H9 (cell line): ENCODE data around the gene ECEL1. TPM values are rescaled to one million over a fixed set of nuclear protein-coding genes. Genes with fewer than 3 reads are reported as not detected.

Source experiments
- DNase-seq: peaks from one replicate; pipeline ENCODE4 v3.0.0-alpha.2; 2017
- H2AFZ ChIP-seq: one replicate; pipeline ENCODE4 v1.6.1; 2013; ENCODE audit warnings: mild to moderate bottlenecking, low read length, control low read depth, moderate library complexity
- H2AK5ac ChIP-seq: 2 replicates; pipeline ENCODE4 v1.6.1; 2013; ENCODE audit warnings: low read length, control low read depth, mixed read lengths; ENCODE audit not compliant: insufficient read length
- H2BK120ac ChIP-seq: one replicate; pipeline ENCODE4 v1.6.1; 2013; ENCODE audit warnings: low read depth, mild to moderate bottlenecking, low read length, control low read depth, inconsistent platforms; ENCODE audit not compliant: poor library complexity, severe bottlenecking
- H2BK12ac ChIP-seq: 2 replicates; pipeline ENCODE4 v1.6.1; 2013; ENCODE audit warnings: low read length, control low read depth, mixed read lengths, low read depth; ENCODE audit not compliant: insufficient read length
- H2BK15ac ChIP-seq: 2 replicates; pipeline ENCODE4 v1.6.1; 2013; ENCODE audit warnings: low read depth, low read length, control low read depth
- H2BK20ac ChIP-seq: one replicate; pipeline ENCODE4 v1.6.1; 2013; ENCODE audit warnings: low read depth, mild to moderate bottlenecking, low read length, control low read depth, inconsistent platforms; ENCODE audit not compliant: poor library complexity, severe bottlenecking
- H2BK5ac ChIP-seq: 2 replicates; pipeline ENCODE4 v1.6.1; 2013; ENCODE audit warnings: low read length, control low read depth, mixed read lengths; ENCODE audit not compliant: insufficient read length
- H3K14ac ChIP-seq: 2 replicates; pipeline ENCODE4 v1.6.1; 2013; ENCODE audit warnings: low read length, control low read depth; ENCODE audit not compliant: insufficient read depth
- H3K18ac ChIP-seq: 2 replicates; pipeline ENCODE4 v1.6.1; 2013; ENCODE audit warnings: low read depth, mild to moderate bottlenecking, mixed read lengths, low read length, control low read depth; ENCODE audit not compliant: insufficient read length
- H3K23ac ChIP-seq: 2 replicates; pipeline ENCODE4 v1.6.1; 2013; ENCODE audit warnings: low read length, control low read depth, mixed read lengths, low read depth; ENCODE audit not compliant: insufficient read length
- H3K23me2 ChIP-seq: 2 replicates; pipeline ENCODE4 v1.6.1; 2013; ENCODE audit warnings: low read depth, mild to moderate bottlenecking, mixed read lengths, low read length, control low read depth; ENCODE audit not compliant: insufficient read length, poor library complexity, severe bottlenecking
- H3K27ac ChIP-seq: 2 replicates; pipeline ENCODE4 v1.5.1; 2013; ENCODE audit warnings: low read length, control low read depth, mixed read lengths, low read depth; ENCODE audit not compliant: insufficient read length
- H3K27me3 ChIP-seq: 2 replicates; pipeline ENCODE4 v1.6.1; 2013; ENCODE audit warnings: low read length, control low read depth, inconsistent platforms; ENCODE audit not compliant: insufficient read depth
- H3K4ac ChIP-seq: 2 replicates; pipeline ENCODE4 v1.6.1; 2013; ENCODE audit warnings: low read depth, mild to moderate bottlenecking, control low read depth, inconsistent platforms, low read length, moderate library complexity
- H3K4me1 ChIP-seq: 2 replicates; pipeline ENCODE4 v1.6.1; 2013; ENCODE audit warnings: low read length, control low read depth, inconsistent platforms; ENCODE audit not compliant: insufficient read depth
- H3K4me2 ChIP-seq: 2 replicates; pipeline ENCODE4 v1.6.1; 2013; ENCODE audit warnings: low read length, control low read depth, mixed read lengths; ENCODE audit not compliant: insufficient read length, insufficient read depth
- H3K56ac ChIP-seq: 2 replicates; pipeline ENCODE4 v1.6.1; 2013; ENCODE audit warnings: low read depth, mild to moderate bottlenecking, mixed read lengths, low read length, control low read depth; ENCODE audit not compliant: insufficient read length
- H3K79me1 ChIP-seq: 2 replicates; pipeline ENCODE4 v1.6.1; 2013; ENCODE audit warnings: low read depth, mild to moderate bottlenecking, moderate library complexity, low read length, control low read depth, inconsistent platforms; ENCODE audit not compliant: insufficient read depth, poor library complexity, severe bottlenecking
- H3K79me2 ChIP-seq: 2 replicates; pipeline ENCODE4 v1.6.1; 2013; ENCODE audit warnings: low read length, control low read depth, inconsistent platforms; ENCODE audit not compliant: insufficient read depth
- H3K9ac ChIP-seq: 2 replicates; pipeline ENCODE4 v1.6.1; 2013; ENCODE audit warnings: low read length, control low read depth, mixed read lengths; ENCODE audit not compliant: insufficient read length; ENCODE audit errors: extremely low read depth
- H3K9me3 ChIP-seq: one replicate; pipeline ENCODE4 v1.6.1; 2013; ENCODE audit warnings: low read depth, low read length, inconsistent platforms; ENCODE audit not compliant: control insufficient read depth
- H3T11ph ChIP-seq: one replicate; pipeline ENCODE4 v1.6.1; 2013; ENCODE audit warnings: mild to moderate bottlenecking, low read length, control low read depth, inconsistent platforms
- H4K20me1 ChIP-seq: one replicate; pipeline ENCODE4 v1.6.1; 2013; ENCODE audit not compliant: control insufficient read depth, insufficient read length, insufficient read depth
- H4K5ac ChIP-seq: 2 replicates; pipeline ENCODE4 v1.6.1; 2013; ENCODE audit warnings: low read depth, mild to moderate bottlenecking, mixed read lengths, low read length, control low read depth; ENCODE audit not compliant: insufficient read length
- H4K8ac ChIP-seq: replicated peaks from 2 replicates; pipeline ENCODE4 v1.6.1; 2013; ENCODE audit warnings: low read length, control low read depth, mixed read lengths, low read depth; ENCODE audit not compliant: insufficient read length
- H4K91ac ChIP-seq: 2 replicates; pipeline ENCODE4 v1.6.1; 2013; ENCODE audit warnings: low read depth, mild to moderate bottlenecking, moderate library complexity, mixed read lengths, low read length, control low read depth; ENCODE audit not compliant: insufficient read length
- H3K27ac Mint-ChIP-seq, 3 experiments: 2 replicates in 2 of 3; 3 replicates in 1 of 3; pipeline ENCODE4 v1.8.0; 2020 to 2021; ENCODE audit warnings: mixed read lengths in 3 of 3, mild to moderate bottlenecking in 1 of 3, moderate library complexity in 1 of 3
- H3K27me3 Mint-ChIP-seq: 2 replicates; pipeline ENCODE4 v1.8.0; 2021; ENCODE audit warnings: low read depth, mild to moderate bottlenecking, moderate library complexity, mixed read lengths
- H3K36me3 Mint-ChIP-seq, 3 experiments: 2 replicates in 2 of 3; 3 replicates in 1 of 3; pipeline ENCODE4 v1.8.0; 2020 to 2021; ENCODE audit warnings: low read depth in 3 of 3, mixed read lengths in 3 of 3; ENCODE audit not compliant: insufficient read depth in 1 of 3
- H3K4me1 Mint-ChIP-seq, 2 experiments: 2 replicates each; pipeline ENCODE4 v1.8.0; 2020; ENCODE audit warnings: mixed read lengths in 2 of 2
- H3K4me3 Mint-ChIP-seq, 2 experiments: 2 replicates in 1 of 2; 3 replicates in 1 of 2; pipeline ENCODE4 v1.8.0; 2020 to 2021; ENCODE audit warnings: mild to moderate bottlenecking in 2 of 2, mixed read lengths in 2 of 2, moderate library complexity in 1 of 2
- H3K9me3 Mint-ChIP-seq, 2 experiments: 2 replicates in 1 of 2; 3 replicates in 1 of 2; pipeline ENCODE4 v1.8.0; 2020; ENCODE audit warnings: mild to moderate bottlenecking in 2 of 2, mixed read lengths in 2 of 2, moderate library complexity in 1 of 2
- CTCF ChIP-seq: fragments of 200-600 bp; sonication (generic); conservative IDR thresholded peaks from 3 replicates; pipeline ENCODE4 v1.8.0; 2021; ENCODE audit warnings: antibody characterized with exemption, mild to moderate bottlenecking
- WGBS: extraction: QIAGEN DNeasy Blood & Tissue Kit; methylation state at CpG from one replicate; pipeline ENCODE4 v1.1.7; 2013; ENCODE audit warnings: missing lambda C conversion rate, low lambda C conversion rate, mixed read lengths; ENCODE audit not compliant: insufficient read length; ENCODE audit errors: extremely low coverage; 5-methylcytosine and 5-hydroxymethylcytosine counted together
- total RNA-seq: library from RNA; stranded (reverse); gene quantifications from 2 replicates; pipeline ENCODE4 v1.2.1, GENCODE V29; 2021

ECEL1 gene
- total RNA-seq, 1 experiment from 2014 or later = 8.4 TPM

GRCh38 chr2:232488097-232488711 lies 570 bp upstream of the ECEL1 start:
- Histone ChIP-seq H3K23ac (no peak overlapping the region), H4K91ac (no peak overlapping the region), H2BK120ac (no peak overlapping the region), H3K4me2 (peak overlapping the region; percentile 35), H3K56ac (no peak overlapping the region), H3K79me2 (no peaks in the 10 kb centered on the region), H3K27ac (no peak overlapping the region), H4K5ac (no peak overlapping the region), H3K9ac (no peak overlapping the region), H2BK15ac (no peak overlapping the region), H2AFZ (no peak overlapping the region), H2AK5ac (no peak overlapping the region), H2BK5ac (no peak overlapping the region), H2BK12ac (no peak overlapping the region), H3K4ac (no peak overlapping the region), H3K27me3 (peaks cover 34% of the 10 kb centered on the region), H3K79me1 (no peaks in the 10 kb centered on the region), H2BK20ac (no peak overlapping the region), H3K4me1 (peaks cover 2% of the 10 kb centered on the region; the same call in 1 of the 2 replicates), H3K23me2 (peaks cover 9% of the 10 kb centered on the region), H3K14ac (no peak overlapping the region), H4K20me1 (no peaks in the 10 kb centered on the region), H3K18ac (no peak overlapping the region), H4K8ac (no peak overlapping the region), H3T11ph (no peak overlapping the region), H3K9me3 (no peaks in the 10 kb centered on the region)
- peak; percentile 52; the same call in 2 of the 3 replicates for TF ChIP-seq CTCF
- peaks cover 20 to 40% of the 10 kb centered on the region in 2 experiments for H3K4me1 Mint-ChIP-seq
- H3K27ac Mint-ChIP-seq = no peak overlapping the region; a peak in 1 of 7 replicates
- H3K27me3 Mint-ChIP-seq = peaks cover 82% of the 10 kb centered on the region
- DNase-seq = peak; percentile 80
- H3K9me3 Mint-ChIP-seq = no peaks in the 10 kb centered on the region; a peak in 1 of 5 replicates
- WGBS = no CpG with 5 or more reads among the region's 16 CpGs
- H3K4me3 Mint-ChIP-seq = peak overlapping the region; percentile 49 to 75
- H3K36me3 Mint-ChIP-seq = peaks cover 0 to 8% (median 0%) of the 10 kb centered on the region in 3 experiments; a peak in 3 of 7 replicates
